Measurements from ENCODE around the gene SNX32. TPM values are rescaled to one million over a fixed set of nuclear protein-coding genes. Genes with fewer than 3 reads are reported as not detected.
A peak's percentile ranks its signal among the peaks of the same experiment; 100 is the strongest.

Gene SNX32
- total and polyA plus RNA-seq, 2 of the 13 experiments (the other 11 are each of a cell fraction or from before 2014, with no cell fraction given), result 0.09 to 0.34 TPM

GRCh38 chr11:65890324-65891218 lies 56.8 kb downstream of the SNX32 start, which contains the start of gene CCDC85B (continued):
- TF ChIP-seq ETS1 (CRISPR knock-in tag; IDR thresholded peaks at IDR 0.05) (0 out of 2 replicates have a peak, but pooled peaks have one; percentile 78), ZNF264 (CRISPR knock-in tag; IDR thresholded peaks at IDR 0.05) (no peak), ZNF703 (CRISPR knock-in tag; IDR thresholded peaks at IDR 0.05; ENCODE audit: borderline replicate concordance) (0 out of 2 replicates have a peak, but pooled peaks have one; percentile 43), CHD2 (IDR thresholded peaks at IDR 0.05; ENCODE audit: low read depth, low read length) (0 out of 2 replicates have a peak, but pooled peaks have one; percentile 25), HDAC1 (CRISPR knock-in tag; IDR thresholded peaks at IDR 0.05) (peak; percentile 68; the same call in 1 of the 2 replicates), TBX3 (IDR thresholded peaks at IDR 0.05; ENCODE audit: borderline replicate concordance) (no peak), CREB3 (CRISPR knock-in tag; IDR thresholded peaks at IDR 0.05) (peak; percentile 90; the same call in 1 of the 2 replicates), KMT2B (CRISPR knock-in tag; IDR thresholded peaks at IDR 0.05) (no peak), DNMT1 (CRISPR knock-in tag; IDR thresholded peaks at IDR 0.05) (peak; percentile 63; the same call in 1 of the 2 replicates), ETV6 (CRISPR knock-in tag; conservative IDR thresholded peaks at IDR 0.05) (0 out of 2 replicates have a peak, but pooled peaks have one; percentile 24), ERF (CRISPR knock-in tag; IDR thresholded peaks at IDR 0.05) (peak; percentile 58; the same call in 1 of the 2 replicates), ZNF431 (CRISPR knock-in tag; IDR thresholded peaks at IDR 0.05; ENCODE audit: borderline replicate concordance, low read depth) (peak; percentile 90; the same call in 1 of the 2 replicates), ZBTB44 (CRISPR knock-in tag; IDR thresholded peaks at IDR 0.05) (0 out of 2 replicates have a peak, but pooled peaks have one; percentile 43), ZFP91 (CRISPR knock-in tag; IDR thresholded peaks at IDR 0.05; ENCODE audit: borderline replicate concordance) (0 out of 2 replicates have a peak, but pooled peaks have one; percentile 25), SRSF4 (IDR thresholded peaks at IDR 0.05; ENCODE audit: low read depth, low read length, poor library complexity, severe bottlenecking) (no peak), ASH2L (IDR thresholded peaks at IDR 0.05; ENCODE audit: insufficient read length, low read depth, low read length) (peak; percentile 58), TMF1 (CRISPR knock-in tag; IDR thresholded peaks at IDR 0.05; ENCODE audit: low read depth) (peak; percentile 97)
